GM12864 (cell line): ENCODE data around the gene LPCAT1.
A peak's percentile ranks its signal among the peaks of the same experiment; 100 is the strongest.

Experiments used
- DNase-seq: peaks from one replicate; pipeline ENCODE4 v3.0.0-alpha.2; 2011; ENCODE audit warnings: low read depth
- H3K4me3 ChIP-seq: 2 replicates; pipeline ENCODE4 v1.5.1; 2011; ENCODE audit warnings: mild to moderate bottlenecking, low read depth, low read length, control low read depth
- TF ChIP-seq, protein P1 (sequence below): IDR thresholded peaks from 2 replicates; pipeline ENCODE4 v1.5.1; 2011; ENCODE audit warnings: low read depth, mild to moderate bottlenecking, moderate library complexity, low read length, control low read depth, inconsistent platforms; ENCODE audit errors: missing control alignments

Gene LPCAT1

DNA sequence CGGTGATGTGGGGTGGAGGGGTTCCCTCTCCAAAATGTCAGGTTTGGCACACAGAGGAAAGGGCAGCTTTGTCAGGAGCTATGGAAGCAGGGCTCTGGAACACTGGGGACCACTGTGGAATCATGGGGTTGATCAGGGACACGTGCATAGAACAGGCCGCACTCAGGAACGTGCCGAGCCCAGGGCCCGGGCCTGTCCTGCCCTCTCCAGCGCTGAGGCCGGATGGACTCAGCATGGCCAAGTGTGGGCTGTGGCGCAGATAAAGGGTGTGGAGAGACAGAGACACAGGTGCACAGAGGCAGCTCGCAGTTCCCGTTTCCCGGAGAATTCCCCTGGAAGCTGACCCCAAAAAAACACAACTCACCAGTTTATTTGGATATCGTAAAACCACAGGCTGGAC is 40.7 kb downstream of the LPCAT1 start:
- DNase-seq: no peak
- H3K4me3 ChIP-seq: no peak overlapping the region
- TF ChIP-seq, protein P1, sequence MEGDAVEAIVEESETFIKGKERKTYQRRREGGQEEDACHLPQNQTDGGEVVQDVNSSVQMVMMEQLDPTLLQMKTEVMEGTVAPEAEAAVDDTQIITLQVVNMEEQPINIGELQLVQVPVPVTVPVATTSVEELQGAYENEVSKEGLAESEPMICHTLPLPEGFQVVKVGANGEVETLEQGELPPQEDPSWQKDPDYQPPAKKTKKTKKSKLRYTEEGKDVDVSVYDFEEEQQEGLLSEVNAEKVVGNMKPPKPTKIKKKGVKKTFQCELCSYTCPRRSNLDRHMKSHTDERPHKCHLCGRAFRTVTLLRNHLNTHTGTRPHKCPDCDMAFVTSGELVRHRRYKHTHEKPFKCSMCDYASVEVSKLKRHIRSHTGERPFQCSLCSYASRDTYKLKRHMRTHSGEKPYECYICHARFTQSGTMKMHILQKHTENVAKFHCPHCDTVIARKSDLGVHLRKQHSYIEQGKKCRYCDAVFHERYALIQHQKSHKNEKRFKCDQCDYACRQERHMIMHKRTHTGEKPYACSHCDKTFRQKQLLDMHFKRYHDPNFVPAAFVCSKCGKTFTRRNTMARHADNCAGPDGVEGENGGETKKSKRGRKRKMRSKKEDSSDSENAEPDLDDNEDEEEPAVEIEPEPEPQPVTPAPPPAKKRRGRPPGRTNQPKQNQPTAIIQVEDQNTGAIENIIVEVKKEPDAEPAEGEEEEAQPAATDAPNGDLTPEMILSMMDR: no peak

DNA sequence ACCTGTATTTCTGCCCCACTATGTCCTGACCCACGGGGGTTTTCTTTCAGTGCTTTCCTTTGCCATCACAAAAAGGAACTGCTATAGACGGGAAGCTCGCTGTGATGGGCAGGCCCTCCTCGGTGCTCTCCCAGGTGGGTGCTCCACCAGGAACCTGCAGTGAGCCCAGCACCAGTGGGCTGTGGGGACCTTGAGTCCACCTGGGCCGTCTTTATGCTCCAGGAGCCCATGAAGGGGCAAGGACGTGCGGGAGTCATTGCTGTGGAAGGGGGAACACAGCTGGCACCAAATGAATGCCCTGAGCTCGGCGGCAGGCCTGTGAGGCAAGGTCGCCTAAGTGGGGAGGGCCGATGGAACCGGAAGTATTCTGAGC is 41.8 kb downstream of the LPCAT1 start:
- no peak for DNase-seq
- peak overlapping the region; percentile 5; the same call in 1 of the 2 replicates for H3K4me3 ChIP-seq
- TF ChIP-seq, protein P1: no peak

DNA sequence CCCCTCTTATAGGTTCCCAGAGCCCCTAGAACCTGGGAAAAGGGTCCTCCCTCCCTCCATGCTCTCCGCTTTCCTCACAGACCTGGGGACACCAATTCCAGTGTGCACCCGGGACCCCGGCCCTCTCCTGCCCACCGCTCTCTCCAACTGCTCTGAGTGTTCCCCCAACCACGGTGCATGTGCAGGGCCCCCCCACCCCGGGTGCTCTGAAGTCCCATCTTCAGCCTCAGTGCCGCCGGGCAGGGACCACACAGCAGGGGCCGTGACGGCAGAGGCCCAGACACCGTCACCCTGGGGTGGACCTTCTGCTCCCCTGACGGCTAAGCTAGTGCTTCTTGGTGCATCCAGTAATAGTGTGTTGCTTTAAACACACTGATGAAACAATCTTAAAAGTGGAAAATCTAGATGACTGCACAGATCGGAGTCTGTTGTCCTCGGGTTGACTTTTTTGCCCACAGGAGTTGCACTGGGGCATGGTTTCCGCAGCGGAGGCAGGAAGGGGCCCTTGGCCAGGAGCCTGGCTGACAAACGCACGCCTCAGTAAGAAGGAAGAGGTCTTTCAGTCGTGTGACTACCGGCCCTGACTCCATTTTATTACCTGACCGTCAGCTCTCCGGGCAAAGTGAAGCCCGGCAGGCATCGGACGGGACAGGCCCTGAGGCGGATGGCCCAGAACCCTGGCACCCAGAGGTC is 42.3 kb downstream of the LPCAT1 start:
- no peak for DNase-seq
- 0 out of 2 replicates have a peak overlapping the region, but pooled peaks have one; percentile 5 for H3K4me3 ChIP-seq
- TF ChIP-seq, protein P1: no peak

DNA sequence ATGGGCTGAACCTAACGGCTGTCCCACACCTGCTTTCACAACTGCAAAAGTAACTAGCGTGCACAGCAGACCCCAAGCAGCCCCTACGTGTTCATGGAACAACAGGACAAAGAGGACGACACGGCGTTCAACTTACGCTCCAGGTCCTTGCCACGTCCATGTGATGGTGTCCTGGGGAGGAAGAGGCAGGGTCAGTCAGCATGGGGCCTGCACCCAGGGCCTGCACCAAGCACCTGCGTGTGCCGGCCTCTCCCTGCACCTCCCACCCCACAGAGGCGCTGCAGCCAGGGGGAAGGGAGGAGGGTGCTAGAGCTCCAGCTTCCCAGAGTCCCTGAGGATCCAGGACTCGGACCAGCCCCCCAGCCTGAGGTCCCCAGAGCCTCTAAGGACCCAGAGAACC is 43.0 kb downstream of the LPCAT1 start:
- no peak overlapping the region for H3K4me3 ChIP-seq
- DNase-seq: no peak
- TF ChIP-seq, protein P1: no peak

DNA sequence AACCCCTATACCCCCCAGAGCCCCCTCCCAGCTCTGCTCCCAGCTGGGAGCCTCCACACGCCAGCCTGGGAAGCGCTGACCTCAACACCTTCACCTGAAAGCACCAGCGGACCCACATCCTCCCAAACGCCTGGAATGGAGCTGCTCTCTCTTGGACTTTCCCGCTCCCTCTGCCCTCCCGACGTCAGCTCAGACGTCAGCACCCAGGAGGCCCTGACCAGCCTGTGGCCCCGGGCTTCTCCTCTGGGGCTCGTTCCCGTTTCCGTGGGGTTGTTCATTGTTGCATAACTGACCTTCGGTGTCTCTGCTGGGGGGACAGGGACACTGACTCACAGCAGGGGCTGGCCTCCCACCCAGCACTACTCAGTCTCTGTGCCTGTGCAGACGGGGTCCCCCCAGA is 43.5 kb downstream of the LPCAT1 start:
- no peak overlapping the region for H3K4me3 ChIP-seq
- TF ChIP-seq, protein P1: no peak
- no peak for DNase-seq

GRCh38 chr5:1479581-1480188 is 44.1 kb downstream of the LPCAT1 start:
- no peak overlapping the region for H3K4me3 ChIP-seq
- DNase-seq: no peak
- TF ChIP-seq, protein P1: peak; percentile 90

DNA sequence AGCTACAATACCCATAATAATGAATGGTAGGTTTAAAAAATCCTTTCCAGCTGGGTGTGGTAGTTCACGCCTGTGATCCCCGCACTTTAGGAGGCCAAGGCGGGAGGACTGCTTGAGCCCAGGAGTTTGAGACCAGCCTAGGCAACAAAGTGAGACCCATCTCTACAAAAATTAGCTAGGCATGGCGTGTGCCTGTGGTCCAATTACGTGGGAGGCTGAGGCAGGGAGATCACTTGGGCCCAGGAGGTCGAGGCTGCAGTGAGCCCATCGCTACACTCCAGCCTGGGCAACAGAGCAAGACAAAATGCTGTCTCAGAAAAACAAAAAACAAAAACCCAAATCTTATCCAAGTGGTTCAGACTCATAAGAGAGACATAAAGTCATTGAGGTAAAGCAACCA is 44.7 kb downstream of the LPCAT1 start:
- H3K4me3 ChIP-seq: no peak overlapping the region
- no peak for DNase-seq
- TF ChIP-seq, protein P1: no peak
